ENCODE measurements around the gene SERPINB5.

The SERPINB5 gene

GRCh38 chr18:63439334-63439733 lies 37.4 kb upstream of the SERPINB5 start:
- no peaks in the 10 kb centered on the region for H3F3A ChIP-seq (ENCODE audit: insufficient read depth)
- H3K4me2 ChIP-seq (ENCODE audit: low read depth, low read length, poor library complexity, severe bottlenecking): no peak overlapping the region
- H3K36me3 ChIP-seq (ENCODE audit: low read length): no peaks in the 10 kb centered on the region
- H3K9me3 ChIP-seq (ENCODE audit: insufficient read depth, low read length): no peaks in the 10 kb centered on the region
- no peaks in the 10 kb centered on the region for H3K9me2 ChIP-seq (replicated peaks; ENCODE audit: insufficient read depth, low read length)
- H4K20me1 ChIP-seq (ENCODE audit: low read depth, low read length): no peaks in the 10 kb centered on the region
- no peaks in the 10 kb centered on the region for H3K79me2 ChIP-seq (ENCODE audit: insufficient read depth, low read length)
- H3K9ac ChIP-seq (ENCODE audit: low read length): no peak overlapping the region
- H3K27ac ChIP-seq (ENCODE audit: low read depth, low read length): no peak overlapping the region
- no peaks in the 10 kb centered on the region for H3K27me3 ChIP-seq (ENCODE audit: low read length)
- peak; percentile 83 for TF ChIP-seq CTCF (IDR thresholded peaks at IDR 0.05; ENCODE audit: insufficient read depth, low read length, poor library complexity, severe bottlenecking)
- TF ChIP-seq EZH2phosphoT487 (conservative IDR thresholded peaks at IDR 0.05; ENCODE audit: low read length): no peak
- H2AFZ ChIP-seq (ENCODE audit: low read depth, low read length, severe bottlenecking): no peak overlapping the region
- no peak overlapping the region for H3K4me3 ChIP-seq (ENCODE audit: insufficient read depth, low read length, poor library complexity, severe bottlenecking)

GRCh38 chr18:63440219-63440618 lies 36.5 kb upstream of the SERPINB5 start:
- H3K36me3 ChIP-seq (ENCODE audit: low read length): no peaks in the 10 kb centered on the region
- H3K9ac ChIP-seq (ENCODE audit: low read length): no peak overlapping the region
- H4K20me1 ChIP-seq (ENCODE audit: low read depth, low read length): no peaks in the 10 kb centered on the region
- H3K27ac ChIP-seq (ENCODE audit: low read depth, low read length): no peak overlapping the region
- H3K4me2 ChIP-seq (ENCODE audit: low read depth, low read length, poor library complexity, severe bottlenecking): no peak overlapping the region
- no peak overlapping the region for H2AFZ ChIP-seq (ENCODE audit: low read depth, low read length, severe bottlenecking)
- no peak overlapping the region for H3K4me3 ChIP-seq (ENCODE audit: insufficient read depth, low read length, poor library complexity, severe bottlenecking)
- H3K9me3 ChIP-seq (ENCODE audit: insufficient read depth, low read length): no peaks in the 10 kb centered on the region
- H3F3A ChIP-seq (ENCODE audit: insufficient read depth): no peaks in the 10 kb centered on the region
- no peaks in the 10 kb centered on the region for H3K79me2 ChIP-seq (ENCODE audit: insufficient read depth, low read length)
- no peaks in the 10 kb centered on the region for H3K9me2 ChIP-seq (replicated peaks; ENCODE audit: insufficient read depth, low read length)
- no peaks in the 10 kb centered on the region for H3K27me3 ChIP-seq (ENCODE audit: low read length)
- TF ChIP-seq CTCF (IDR thresholded peaks at IDR 0.05; ENCODE audit: insufficient read depth, low read length, poor library complexity, severe bottlenecking) (no peak), EZH2phosphoT487 (conservative IDR thresholded peaks at IDR 0.05; ENCODE audit: low read length) (no peak)

GRCh38 chr18:63440881-63441280 lies 35.9 kb upstream of the SERPINB5 start:
- Histone ChIP-seq H4K20me1 (ENCODE audit: low read depth, low read length) (no peaks in the 10 kb centered on the region), H3F3A (ENCODE audit: insufficient read depth) (no peaks in the 10 kb centered on the region), H3K4me2 (ENCODE audit: low read depth, low read length, poor library complexity, severe bottlenecking) (no peak overlapping the region), H2AFZ (ENCODE audit: low read depth, low read length, severe bottlenecking) (no peak overlapping the region), H3K9ac (ENCODE audit: low read length) (no peak overlapping the region), H3K4me3 (ENCODE audit: insufficient read depth, low read length, poor library complexity, severe bottlenecking) (no peak overlapping the region), H3K79me2 (ENCODE audit: insufficient read depth, low read length) (no peaks in the 10 kb centered on the region), H3K9me2 (replicated peaks; ENCODE audit: insufficient read depth, low read length) (no peaks in the 10 kb centered on the region), H3K36me3 (ENCODE audit: low read length) (no peaks in the 10 kb centered on the region), H3K27me3 (ENCODE audit: low read length) (no peaks in the 10 kb centered on the region), H3K27ac (ENCODE audit: low read depth, low read length) (no peak overlapping the region), H3K9me3 (ENCODE audit: insufficient read depth, low read length) (no peaks in the 10 kb centered on the region)
- TF ChIP-seq CTCF (IDR thresholded peaks at IDR 0.05; ENCODE audit: insufficient read depth, low read length, poor library complexity, severe bottlenecking) (no peak), EZH2phosphoT487 (conservative IDR thresholded peaks at IDR 0.05; ENCODE audit: low read length) (no peak)

All from SU-DHL-6 (cell line).